AML-193 (cell line): ENCODE results near the gene ADAMTS3.

Source experiments
- DNase-seq, 2 experiments: peaks; one replicate each; lab custom pipeline; 2025; lab: John Stamatoyannopoulos, UW

The ADAMTS3 gene

GRCh38 chr4:72568959-72569718, at the start of gene ADAMTS3:
Gene ADAMTS3, minus strand, starts transcription at chr4:72569221. Its CDS starts 459 bp downstream, at chr4:72568762.
- DNase-seq: no peak

GRCh38 chr4:72613959-72614358, 44.9 kb upstream of the ADAMTS3 start:
- DNase-seq: no peak

GRCh38 chr4:72606751-72607150, 37.7 kb upstream of the ADAMTS3 start:
- DNase-seq: no peak

- DNase-seq: no peak
Observed at GRCh38 chr4:72604324-72604723, 35.3 kb upstream of the ADAMTS3 start.

- no peak for DNase-seq
Observed at GRCh38 chr4:72602396-72603376, 33.7 kb upstream of the ADAMTS3 start.

GRCh38 chr4:72591547-72592454, 22.8 kb upstream of the ADAMTS3 start:
- no peak for DNase-seq

- DNase-seq: no peak
Observed at GRCh38 chr4:72587334-72587733, 18.3 kb upstream of the ADAMTS3 start.

- no peak for DNase-seq
Observed at GRCh38 chr4:72582853-72583252, 13.8 kb upstream of the ADAMTS3 start.

- no peak for DNase-seq
Observed at GRCh38 chr4:72577211-72577610, 8.2 kb upstream of the ADAMTS3 start.

GRCh38 chr4:72571337-72571736, 2.3 kb upstream of the ADAMTS3 start:
- no peak for DNase-seq

GRCh38 chr4:72569719-72570235, 756 bp upstream of the ADAMTS3 start:
- DNase-seq: no peak

GRCh38 chr4:72567821-72568675, 973 bp downstream of the ADAMTS3 start:
- DNase-seq: no peak

GRCh38 chr4:72567036-72567435, 2.0 kb downstream of the ADAMTS3 start:
- no peak for DNase-seq

- no peak for DNase-seq
Observed at GRCh38 chr4:72566464-72566972, 2.5 kb downstream of the ADAMTS3 start.

GRCh38 chr4:72564789-72565188, 4.2 kb downstream of the ADAMTS3 start:
- no peak for DNase-seq

- no peak for DNase-seq
Observed at GRCh38 chr4:72564184-72564583, 4.8 kb downstream of the ADAMTS3 start.

- DNase-seq: no peak
Observed at GRCh38 chr4:72558655-72559054, 10.4 kb downstream of the ADAMTS3 start.

GRCh38 chr4:72557021-72557420, 12.0 kb downstream of the ADAMTS3 start:
- no peak for DNase-seq

GRCh38 chr4:72555377-72555831, 13.6 kb downstream of the ADAMTS3 start:
- DNase-seq: no peak
